NCI-H1105 (cell line): ENCODE results near the gene EID2.

Source experiments
- DNase-seq: peaks from one replicate; lab custom pipeline; 2025; lab: John Stamatoyannopoulos, UW

The EID2 gene

GRCh38 chr19:39502640-39503417 lies 37.1 kb downstream of the EID2 start:
- no peak for DNase-seq

GRCh38 chr19:39501340-39501739 lies 38.6 kb downstream of the EID2 start:
- DNase-seq: no peak

- no peak for DNase-seq
These were observed 39.4 kb downstream of the EID2 start for GRCh38 chr19:39500543-39500942.

GRCh38 chr19:39499932-39500331 lies 40.0 kb downstream of the EID2 start:
- no peak for DNase-seq

- peak; percentile 70 for DNase-seq
These were observed 40.9 kb downstream of the EID2 start, which contains the start of gene DLL3 for GRCh38 chr19:39498798-39499642. TSS of gene DLL3 (plus strand) at chr19:39498947. CDS start at chr19:39498975, 28 bp downstream.

- peak; percentile 94 for DNase-seq
These were observed 41.8 kb downstream of the EID2 start for GRCh38 chr19:39497996-39498797.

GRCh38 chr19:39497701-39497995 lies 42.3 kb downstream of the EID2 start:
- no peak for DNase-seq

- no peak for DNase-seq
These were observed 43.9 kb downstream of the EID2 start for GRCh38 chr19:39496063-39496462.

- DNase-seq: no peak
These were observed 45.3 kb downstream of the EID2 start for GRCh38 chr19:39494661-39495060.

GRCh38 chr19:39492788-39493187 lies 47.2 kb downstream of the EID2 start:
- no peak for DNase-seq

- no peak for DNase-seq
These were observed 47.7 kb downstream of the EID2 start for GRCh38 chr19:39492225-39492624.

- no peak for DNase-seq
These were observed 50.2 kb downstream of the EID2 start for GRCh38 chr19:39489756-39490155.
